ENCODE results near the gene FZD1.
A peak's percentile ranks its signal among the peaks of the same experiment; 100 is the strongest.

FZD1 gene

DNA sequence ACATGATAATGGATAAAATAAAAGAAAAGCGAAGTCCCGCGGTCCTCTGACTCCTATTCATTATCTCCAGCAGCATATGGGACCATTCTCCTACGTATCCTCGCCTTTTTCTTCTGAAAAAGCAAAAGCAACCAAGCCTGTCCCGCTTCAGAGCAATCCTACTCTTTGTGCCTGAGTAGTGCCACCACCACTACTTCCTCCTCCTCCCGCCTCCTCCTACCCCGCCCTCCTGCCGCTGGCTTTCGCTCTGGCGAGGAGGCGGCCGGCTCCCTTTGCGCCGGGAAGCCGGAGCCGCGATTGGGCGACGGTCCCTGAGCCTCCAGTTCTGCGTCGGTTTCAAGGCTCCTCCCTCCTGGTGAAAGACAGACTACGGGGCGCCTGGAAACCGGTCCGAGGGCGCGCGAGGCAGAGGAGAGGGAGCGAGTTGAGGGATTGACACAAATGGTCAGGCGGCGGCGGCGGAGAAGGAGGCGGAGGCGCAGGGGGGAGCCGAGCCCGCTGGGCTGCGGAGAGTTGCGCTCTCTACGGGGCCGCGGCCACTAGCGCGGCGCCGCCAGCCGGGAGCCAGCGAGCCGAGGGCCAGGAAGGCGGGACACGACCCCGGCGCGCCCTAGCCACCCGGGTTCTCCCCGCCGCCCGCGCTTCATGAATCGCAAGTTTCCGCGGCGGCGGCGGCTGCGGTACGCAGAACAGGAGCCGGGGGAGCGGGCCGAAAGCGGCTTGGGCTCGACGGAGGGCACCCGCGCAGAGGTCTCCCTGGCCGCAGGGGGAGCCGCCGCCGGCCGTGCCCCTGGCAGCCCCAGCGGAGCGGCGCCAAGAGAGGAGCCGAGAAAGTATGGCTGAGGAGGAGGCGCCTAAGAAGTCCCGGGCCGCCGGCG is at the start of gene FZD1:
FZD1 (plus strand) TSS at position 388 of the 878 bp plus-strand sequence; CDS start at position 836, 448 bp downstream.
- DNase-seq (ENCODE audit: low spot score), result peak; percentile 97

DNA sequence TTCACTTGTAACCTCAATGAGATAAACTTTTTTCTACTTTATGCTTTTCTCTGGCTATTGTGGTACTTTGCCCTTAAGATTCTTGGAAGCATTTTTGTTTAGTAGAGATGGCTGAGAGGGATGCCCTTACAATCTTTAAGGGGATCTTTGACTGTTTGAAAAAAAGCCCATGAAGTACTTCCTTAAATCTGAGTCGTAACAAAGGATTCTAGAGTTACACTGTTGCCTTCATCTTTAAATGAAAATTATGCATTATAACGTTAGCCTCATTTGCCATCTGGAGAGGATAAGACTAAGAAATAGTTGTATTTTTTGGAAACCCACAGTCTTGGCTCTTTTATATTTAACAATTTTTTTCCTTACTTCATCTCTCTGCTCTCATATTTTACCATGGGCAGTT is 37.8 kb upstream of the FZD1 start:
- DNase-seq (ENCODE audit: low spot score), result no peak

DNA sequence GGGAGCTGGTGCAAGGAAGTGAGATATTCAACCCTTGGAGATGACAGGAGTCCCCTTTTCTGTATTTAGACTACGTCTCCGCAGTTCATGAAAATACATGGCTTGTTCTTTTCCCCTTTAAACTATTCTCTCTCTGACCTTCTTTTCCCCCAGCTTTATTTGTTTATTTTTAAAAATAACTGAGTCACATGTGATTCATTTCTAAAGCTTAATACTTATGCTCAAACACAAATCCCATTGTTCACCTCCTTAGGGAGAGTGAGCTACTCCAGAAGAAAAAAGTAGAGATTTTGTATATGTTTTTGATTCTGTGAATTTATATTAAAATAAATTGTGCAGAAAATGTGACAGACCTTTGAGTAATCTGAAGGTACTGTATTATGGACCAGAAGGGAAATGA is 35.9 kb upstream of the FZD1 start:
- DNase-seq (ENCODE audit: low spot score), result no peak

DNA sequence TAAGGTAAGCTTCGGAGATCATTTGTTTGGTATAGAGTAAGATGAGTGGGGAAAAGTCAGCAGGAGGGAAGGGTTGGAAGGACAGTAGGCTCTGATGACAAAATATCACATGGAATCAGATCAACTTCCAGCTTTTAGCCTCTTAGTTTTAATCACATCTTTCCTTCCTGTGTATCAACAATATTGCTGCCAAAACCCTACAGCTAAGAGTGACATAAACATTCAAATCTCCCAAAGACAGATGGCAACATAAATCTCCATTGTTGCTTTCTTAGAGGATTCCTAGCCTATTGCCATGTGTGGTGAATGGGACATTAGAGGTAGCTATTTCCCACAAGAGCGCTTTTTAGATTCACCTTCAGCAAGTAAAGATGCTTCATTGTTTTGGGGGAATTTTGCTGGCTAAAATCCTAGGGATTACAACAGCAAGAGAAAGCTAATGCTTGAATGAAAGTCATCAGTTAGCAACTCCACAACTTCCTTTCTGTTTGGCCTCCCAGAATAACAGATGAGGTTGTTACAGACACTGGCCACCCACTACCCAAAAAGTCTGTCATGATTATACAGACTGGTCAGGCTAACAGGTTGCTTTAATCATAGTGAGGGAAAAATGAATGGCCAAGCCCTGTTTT is 35.2 kb upstream of the FZD1 start:
- no peak for DNase-seq (ENCODE audit: low spot score)

DNA sequence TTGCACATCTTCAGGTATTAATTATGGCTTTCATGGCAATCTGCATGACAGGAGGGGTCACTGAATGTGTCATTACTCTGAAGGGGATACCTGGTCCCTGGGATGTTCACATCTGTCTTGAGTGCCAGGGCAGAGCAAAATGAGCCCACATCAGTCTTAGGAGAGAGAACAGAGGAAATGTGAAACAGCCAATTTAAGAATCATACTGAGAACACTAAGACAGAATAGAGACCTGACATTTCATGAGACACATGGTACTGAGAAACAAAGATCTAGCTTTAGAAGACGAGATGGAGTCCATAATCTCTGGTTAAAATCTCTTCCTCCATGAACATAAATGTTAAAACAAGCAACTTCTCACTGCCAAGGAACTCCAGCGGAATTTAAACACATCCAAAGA is 34.1 kb upstream of the FZD1 start:
- no peak for DNase-seq (ENCODE audit: low spot score)

DNA sequence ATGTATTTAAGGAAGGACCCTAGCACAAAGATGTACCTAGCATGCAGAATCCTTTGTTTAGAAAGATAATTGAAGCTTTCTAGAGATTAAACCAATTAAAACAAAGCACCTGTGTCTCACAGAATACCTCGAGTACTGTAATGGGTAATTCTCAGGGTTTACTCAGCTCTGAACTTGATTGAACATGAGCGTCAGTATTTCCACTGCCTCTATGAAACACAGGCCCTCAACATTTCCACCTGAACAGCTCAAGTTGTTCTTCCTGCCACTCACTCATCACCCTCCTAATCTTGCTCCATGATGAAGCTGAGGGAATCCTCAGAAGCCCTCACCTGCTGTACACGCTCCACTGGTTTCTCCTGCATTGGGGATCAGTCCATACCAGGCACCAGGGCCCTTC is 33.7 kb upstream of the FZD1 start:
- no peak for DNase-seq (ENCODE audit: low spot score)

DNA sequence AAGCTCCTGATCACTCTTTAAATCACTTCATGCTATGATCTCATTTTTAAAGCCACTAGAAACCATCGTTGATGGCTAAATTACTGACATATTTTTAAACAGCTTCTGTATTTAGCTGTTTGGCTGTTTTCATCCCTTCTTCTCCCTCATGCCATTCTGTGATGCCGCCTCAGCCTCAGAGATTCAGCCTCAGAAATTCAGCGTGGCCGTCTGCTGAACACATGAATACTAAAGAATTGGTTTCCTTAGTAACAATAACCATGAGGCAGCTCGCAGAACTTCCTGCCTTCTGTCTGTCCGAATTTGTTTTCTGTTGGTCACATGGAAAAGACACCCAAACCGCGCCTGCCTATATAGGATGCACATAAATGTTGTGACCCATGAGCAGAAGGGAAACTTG is 31.0 kb upstream of the FZD1 start:
- DNase-seq (ENCODE audit: low spot score), result no peak

DNA sequence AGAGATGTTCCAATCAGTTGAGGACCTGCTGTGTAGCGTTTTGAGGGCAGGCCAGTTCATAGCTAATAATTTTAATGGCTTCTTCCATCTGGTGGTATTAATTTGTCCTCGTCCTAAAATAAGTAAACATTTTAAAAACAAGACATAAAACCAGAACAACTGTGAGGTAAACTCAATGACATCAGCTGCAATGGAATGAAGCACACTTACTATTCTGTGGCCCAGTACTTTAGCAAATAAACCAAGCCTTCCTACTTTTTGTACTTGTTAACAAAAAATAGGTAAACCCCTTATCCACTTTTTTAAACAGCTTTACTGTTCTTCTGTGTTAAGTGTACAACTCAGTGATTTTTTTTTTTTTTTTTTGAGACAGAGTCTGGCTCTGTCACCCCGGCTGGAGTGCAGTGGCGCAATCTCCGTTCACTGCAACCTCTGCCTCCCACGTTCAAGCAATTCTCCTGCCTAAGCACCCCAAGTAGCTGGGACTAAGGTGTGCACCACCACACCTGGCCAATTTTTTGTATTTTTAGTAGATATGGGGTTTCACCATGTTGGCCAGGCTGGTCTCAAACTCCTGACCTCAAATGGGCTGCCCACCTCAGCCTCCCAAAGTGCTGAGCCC is 28.9 kb upstream of the FZD1 start:
- no peak for DNase-seq (ENCODE audit: low spot score)

DNA sequence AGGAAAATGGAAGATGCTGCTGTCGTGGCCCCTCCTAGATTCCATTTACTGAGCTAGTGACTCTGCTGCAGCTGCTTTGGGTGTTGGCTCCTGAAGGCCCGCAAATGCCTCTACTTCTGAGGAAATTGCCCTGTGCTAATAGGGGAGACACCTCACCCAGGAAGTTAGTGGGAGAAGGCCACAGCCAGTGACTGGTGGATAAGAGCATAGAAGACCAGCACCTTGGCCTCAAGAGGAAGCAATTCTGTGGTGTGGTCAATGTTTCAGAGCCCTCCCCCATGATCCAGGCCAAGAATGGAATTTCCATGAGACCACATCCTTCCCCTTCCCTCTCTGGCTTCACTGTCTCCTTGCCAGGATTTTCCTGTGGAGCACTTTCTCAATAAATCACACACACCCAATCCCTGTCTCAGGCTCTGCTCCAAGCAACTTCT is 25.0 kb upstream of the FZD1 start:
- no peak for DNase-seq (ENCODE audit: low spot score)

DNA sequence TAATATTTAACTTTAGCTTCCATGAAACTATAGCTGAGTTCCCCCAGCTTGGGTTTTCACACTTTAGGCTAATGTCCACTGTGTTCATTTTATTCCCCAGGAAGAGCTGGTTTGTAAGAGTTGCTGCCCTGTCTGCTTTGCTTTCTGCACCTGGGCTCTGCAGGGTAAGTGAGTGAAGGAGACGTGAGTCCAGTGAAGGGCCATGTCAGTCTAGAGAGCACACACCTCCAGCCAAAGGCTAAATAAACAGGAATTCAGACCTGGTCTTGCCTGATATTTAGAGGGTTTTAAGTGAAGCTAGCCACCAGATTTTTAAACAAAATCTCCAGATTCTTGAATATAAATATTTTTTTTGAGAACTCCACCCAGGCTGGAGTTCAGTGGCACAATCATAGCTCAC is 24.5 kb upstream of the FZD1 start:
- DNase-seq (ENCODE audit: low spot score), result no peak

DNA sequence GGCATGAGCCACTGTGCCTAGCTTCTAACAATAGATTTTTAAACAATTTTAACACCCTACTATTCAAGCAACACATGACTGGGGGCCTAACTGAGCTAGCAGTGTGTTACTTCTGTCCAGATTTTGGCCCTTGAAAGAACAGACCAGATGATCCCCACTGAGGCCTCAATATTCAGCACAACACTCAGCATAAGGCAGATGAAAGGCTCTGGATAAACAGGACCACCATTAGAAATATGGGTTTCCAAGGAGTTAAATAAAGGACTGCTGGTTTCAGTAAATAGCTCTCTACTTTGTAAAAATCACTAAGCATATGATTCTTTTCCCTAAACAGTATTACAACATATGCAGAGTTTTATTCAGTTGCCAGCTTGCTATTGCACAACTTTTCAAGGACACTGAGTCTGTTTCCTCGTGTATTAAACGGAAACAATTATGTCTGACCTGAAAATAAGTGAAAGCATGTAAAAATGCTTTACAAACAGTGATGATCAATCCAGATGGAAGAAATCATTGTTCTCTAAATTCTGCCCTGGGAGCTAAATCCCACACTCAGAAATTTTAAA is 23.8 kb upstream of the FZD1 start:
- DNase-seq (ENCODE audit: low spot score), result no peak

DNA sequence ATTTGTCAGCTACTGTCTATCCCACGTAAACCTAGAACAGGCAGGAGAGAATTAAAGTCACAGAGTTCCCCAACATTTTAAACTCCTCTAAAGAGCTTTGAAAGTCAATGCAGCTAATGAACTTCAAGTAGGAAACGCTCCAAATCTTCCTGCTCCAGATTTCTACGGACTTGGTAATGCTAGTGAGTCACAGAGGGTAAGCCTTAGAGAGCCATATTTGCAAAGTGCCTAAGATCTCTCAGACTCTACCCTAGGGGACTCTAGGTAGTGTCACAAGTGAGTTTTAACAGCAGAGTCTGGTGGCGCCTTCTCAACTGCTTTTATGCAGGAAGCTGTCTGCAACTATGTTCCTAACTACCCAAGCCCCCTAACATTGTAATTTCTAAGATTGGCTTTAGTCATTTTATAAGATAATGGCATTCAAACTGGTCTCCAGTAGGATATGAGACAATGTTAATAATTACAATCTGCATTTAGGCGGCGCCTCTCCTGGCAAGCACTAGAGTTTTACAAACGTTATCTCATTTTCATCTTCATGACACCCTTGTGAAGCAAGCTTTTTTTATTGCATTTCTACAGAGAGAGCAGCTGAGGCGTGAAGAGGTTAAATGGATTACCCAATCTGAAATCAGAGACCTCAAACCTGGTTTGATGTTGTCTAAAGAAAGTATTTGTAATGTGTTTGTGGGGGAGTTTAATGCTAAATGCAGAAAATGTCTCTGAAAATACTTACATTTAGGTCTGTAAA is 22.0 kb upstream of the FZD1 start:
- DNase-seq (ENCODE audit: low spot score), result no peak

DNA sequence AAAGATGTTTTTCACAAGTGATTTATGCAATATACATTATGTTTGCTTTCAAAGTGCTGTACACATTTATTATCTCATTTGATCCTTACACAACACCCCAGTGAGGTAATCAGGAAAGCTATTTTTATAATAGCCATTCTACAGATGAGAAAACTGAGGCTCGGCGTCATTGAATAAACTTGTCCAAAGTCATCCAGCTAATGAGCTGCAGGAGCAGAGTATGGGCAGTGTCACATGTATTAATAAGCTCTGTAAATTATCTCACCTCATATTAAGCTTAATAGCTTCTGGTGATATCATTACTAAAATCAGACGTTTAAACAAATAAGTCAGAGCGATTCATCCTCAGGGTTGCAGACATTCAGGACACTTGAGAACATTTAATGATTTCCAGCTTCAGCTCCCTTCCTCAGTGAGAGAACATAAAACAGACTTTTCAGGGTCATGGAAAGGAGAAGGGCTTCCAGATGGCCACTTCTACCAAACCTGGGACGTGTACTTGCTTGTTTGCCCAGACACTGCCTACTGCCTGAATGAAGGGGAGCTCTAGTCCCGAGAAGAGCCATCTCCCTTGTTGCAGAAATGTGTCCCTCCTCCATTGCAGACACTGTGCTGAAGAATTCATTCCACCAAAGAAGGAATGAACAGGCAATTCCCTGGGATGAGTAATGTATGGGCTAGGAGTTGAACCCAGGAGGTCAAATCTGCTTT is 20.5 kb upstream of the FZD1 start:
- no peak for DNase-seq (ENCODE audit: low spot score)

DNA sequence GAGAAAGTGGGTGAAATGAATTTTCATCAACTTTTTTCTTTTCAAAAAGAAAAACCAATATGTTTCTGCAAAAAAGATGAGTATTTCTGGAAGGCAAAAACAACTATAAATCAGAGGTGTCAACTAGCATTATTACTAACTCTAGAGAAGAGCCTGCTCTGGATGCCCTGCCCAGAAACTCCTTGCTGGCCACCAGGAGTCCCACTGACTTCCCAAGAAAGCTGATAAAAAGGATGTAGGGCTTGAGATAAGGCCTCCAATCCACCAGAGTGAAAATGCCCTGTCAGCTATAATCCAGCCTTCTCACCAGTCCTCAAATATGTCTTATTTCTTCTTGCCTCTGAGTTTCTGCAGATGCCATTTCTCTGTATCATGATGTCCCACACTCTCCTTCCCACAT is 16.7 kb upstream of the FZD1 start:
- no peak for DNase-seq (ENCODE audit: low spot score)

DNA sequence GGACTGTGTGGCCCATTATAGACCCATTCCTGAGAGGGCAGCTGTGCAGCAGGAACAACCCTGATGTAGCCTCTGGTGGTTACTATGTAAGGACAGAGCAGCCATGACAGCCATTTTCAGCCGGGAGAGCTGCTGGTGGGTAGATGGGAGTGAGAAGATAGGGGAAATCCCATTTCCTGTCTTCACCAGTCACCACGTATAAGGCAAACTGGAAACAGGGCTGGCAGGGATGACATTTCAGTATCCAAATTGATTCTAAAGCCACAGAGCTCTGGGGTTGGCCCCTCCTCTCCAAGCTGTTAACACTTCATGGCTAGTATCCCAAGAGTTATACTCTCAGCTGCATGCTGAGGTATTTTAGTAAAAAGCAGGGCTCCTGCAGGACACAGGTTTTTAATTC is 15.2 kb upstream of the FZD1 start:
- no peak for DNase-seq (ENCODE audit: low spot score)

DNA sequence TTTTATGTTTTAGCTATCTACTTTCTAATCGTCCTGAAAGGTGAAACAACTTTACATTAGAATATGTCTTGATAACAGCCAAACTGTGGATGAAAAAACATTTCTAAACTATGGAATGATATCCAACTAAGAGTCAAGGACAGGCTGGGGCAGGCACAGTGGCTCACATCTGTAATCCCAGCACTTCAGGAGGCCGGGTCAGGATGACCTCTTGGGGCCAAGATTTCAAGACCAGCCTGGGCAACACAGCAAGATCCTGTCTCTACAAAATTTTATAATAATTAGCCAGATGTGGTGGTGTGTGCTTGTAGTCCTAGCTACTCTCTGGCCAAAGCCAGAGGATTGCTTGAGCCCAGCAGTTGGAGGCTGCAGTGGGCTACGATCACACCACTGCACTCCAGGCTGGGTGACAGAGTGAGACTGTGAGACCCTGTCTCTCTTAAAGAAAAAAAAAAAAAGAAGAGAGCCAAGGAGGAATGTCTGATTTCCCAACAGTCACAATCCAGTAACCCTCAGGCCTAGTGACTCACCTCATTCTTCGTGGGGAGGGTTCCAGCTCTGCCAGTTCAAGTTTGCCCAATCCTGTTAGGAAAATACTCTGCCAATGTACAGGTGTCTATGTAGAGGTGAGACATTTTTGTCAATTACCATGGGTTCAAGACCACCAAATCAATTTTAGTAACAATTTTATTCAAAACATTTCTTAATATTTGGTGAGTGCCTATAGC is 14.6 kb upstream of the FZD1 start:
- no peak for DNase-seq (ENCODE audit: low spot score)

DNA sequence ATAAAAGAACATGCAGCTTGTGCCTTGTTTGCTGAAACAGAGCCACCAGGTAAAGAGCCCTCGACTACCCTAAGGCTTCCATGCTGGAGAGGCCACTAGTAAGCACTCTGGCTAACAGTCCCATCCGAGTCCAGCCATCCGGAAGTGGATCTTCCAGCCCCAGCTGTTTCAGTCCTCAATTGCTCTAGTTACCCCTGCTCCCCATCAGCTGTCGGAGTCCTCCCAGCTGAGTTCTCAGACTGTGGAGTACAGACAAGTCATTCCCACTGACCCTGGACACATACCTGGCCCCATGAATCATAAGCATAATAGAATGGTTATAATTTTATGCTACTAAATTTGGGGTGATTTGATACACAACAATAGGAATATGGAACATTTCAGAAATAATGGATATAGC is 13.5 kb upstream of the FZD1 start:
- DNase-seq (ENCODE audit: low spot score), result no peak

DNA sequence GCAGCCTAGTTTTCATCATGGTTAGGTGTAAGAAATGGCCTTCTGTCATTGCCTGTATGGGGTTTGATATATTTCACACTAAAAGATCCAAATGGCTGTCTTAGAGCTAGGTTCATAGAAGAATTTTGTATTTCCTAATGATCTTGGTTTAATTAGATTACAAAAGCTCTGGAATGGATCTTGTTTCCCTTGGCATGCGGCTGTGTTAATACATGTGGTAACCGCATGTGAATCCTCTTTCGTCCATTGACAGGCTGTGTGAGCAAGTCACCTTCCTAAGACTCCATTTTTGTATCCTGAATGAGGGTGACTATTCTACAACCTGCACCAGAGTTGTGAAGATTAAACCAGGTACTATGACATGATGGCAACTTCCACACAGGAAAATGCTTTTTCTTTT is 12.4 kb upstream of the FZD1 start:
- no peak for DNase-seq (ENCODE audit: low spot score)

DNA sequence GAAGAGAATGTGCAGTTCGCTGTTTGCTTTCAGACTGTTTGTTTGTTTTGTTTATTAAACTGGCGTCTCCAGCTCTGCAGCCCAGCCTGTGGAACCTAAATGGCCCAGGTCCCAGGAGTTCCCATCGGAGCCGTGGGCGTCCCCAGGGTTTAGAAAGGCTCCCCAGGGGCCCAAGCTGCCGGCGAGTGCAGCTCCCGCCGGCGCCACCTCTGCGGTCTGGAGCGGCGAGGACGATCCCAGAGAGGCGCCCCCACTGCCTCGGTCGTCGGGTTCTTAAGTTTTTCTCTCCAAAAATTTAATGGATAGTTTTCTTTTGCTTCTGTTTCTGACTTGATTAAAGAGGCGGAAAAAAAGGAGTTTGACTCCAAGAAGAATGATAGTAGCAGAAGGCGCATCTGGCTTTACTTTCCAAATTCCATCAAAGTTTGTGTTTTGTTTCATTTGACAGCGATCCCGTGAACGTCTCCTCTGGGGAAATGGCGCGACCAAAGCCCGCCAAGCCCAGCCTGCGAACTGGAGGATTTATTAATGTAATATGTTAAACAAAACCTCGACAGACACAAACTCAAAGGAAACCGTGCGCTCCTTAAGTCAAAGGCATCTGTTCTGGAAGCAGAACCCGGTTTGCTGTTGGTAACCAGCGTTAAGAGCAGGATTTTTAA is 718 bp upstream of the FZD1 start:
- peak; percentile 39 for DNase-seq (ENCODE audit: low spot score)

Measured in putamen (tissue), 1 donor.